Karpas-422 (cell line): ENCODE data around the gene CERS1. TPM values are rescaled to one million over a fixed set of nuclear protein-coding genes. Genes with fewer than 3 reads are reported as not detected.

Experiments used
- DNase-seq: peaks from one replicate; pipeline ENCODE4 v3.0.0-alpha.2; 2015
- H2AFZ ChIP-seq: fragments of 200-600 bp; sonication (generic); 2 replicates; pipeline ENCODE4 v1.6.1; 2014; ENCODE audit warnings: antibody characterized with exemption, low read length, mixed read lengths
- H3K27ac ChIP-seq: fragments of 200-600 bp; sonication (generic); 2 replicates; pipeline ENCODE4 v1.5.1; 2014; ENCODE audit warnings: mild to moderate bottlenecking, low read length, moderate library complexity
- H3K27me3 ChIP-seq: fragments of 200-600 bp; sonication (generic); 2 replicates; pipeline ENCODE4 v1.6.1; 2014; ENCODE audit warnings: low read length, mixed read lengths
- H3K36me3 ChIP-seq: fragments of 200-600 bp; sonication (generic); 2 replicates; pipeline ENCODE4 v1.6.1; 2014; ENCODE audit warnings: low read length, mixed read lengths; ENCODE audit not compliant: insufficient read depth
- H3K4me1 ChIP-seq: fragments of 200-600 bp; sonication (generic); 2 replicates; pipeline ENCODE4 v1.6.1; 2014; ENCODE audit warnings: mild to moderate bottlenecking, low read length, mixed read lengths
- H3K4me2 ChIP-seq: fragments of 200-600 bp; sonication (generic); 2 replicates; pipeline ENCODE4 v1.6.1; 2014; ENCODE audit warnings: low read length, low read depth, mild to moderate bottlenecking; ENCODE audit not compliant: poor library complexity, severe bottlenecking
- H3K4me3 ChIP-seq: fragments of 200-600 bp; sonication (generic); 2 replicates; pipeline ENCODE4 v1.5.1; 2014; ENCODE audit warnings: mild to moderate bottlenecking, antibody characterized with exemption, low read length, mixed read lengths
- H3K79me2 ChIP-seq: fragments of 200-600 bp; sonication (generic); 2 replicates; pipeline ENCODE4 v1.6.1; 2014; ENCODE audit warnings: mild to moderate bottlenecking, low read length, mixed read lengths
- H3K9ac ChIP-seq: fragments of 200-600 bp; sonication (generic); 2 replicates; pipeline ENCODE4 v1.6.0; 2014; ENCODE audit warnings: low read length
- H3K9me2 ChIP-seq: fragments of 200-600 bp; sonication (generic), shearing (Covaris generic); replicated peaks from 2 replicates; pipeline ENCODE4 v1.6.0; 2014; ENCODE audit warnings: mild to moderate bottlenecking, low read length, moderate library complexity; ENCODE audit not compliant: insufficient read depth
- H3K9me3 ChIP-seq: fragments of 300-700, 200-600 bp; sonication (generic); 2 replicates; pipeline ENCODE4 v1.6.1; 2014; ENCODE audit warnings: low read length, mixed read lengths
- H4K20me1 ChIP-seq: fragments of 200-600 bp; sonication (generic); 2 replicates; pipeline ENCODE4 v1.6.1; 2014; ENCODE audit warnings: mild to moderate bottlenecking, antibody characterized with exemption, low read length, low read depth; ENCODE audit not compliant: insufficient read depth
- total RNA-seq: library from RNA; depleted of rRNA; stranded (reverse); fragments of >200 nt; shearing (Covaris generic); gene quantifications from 2 replicates; pipeline ENCODE4 v1.2.3, GENCODE V29; 2014; ENCODE audit warnings: low replicate concordance

CERS1 gene
- total RNA-seq, 1 experiment from 2014 or later, result not detected

- H3K36me3 ChIP-seq, result no peaks in the 10 kb centered on the region
- no peak overlapping the region for H2AFZ ChIP-seq
- no peak overlapping the region for H3K4me3 ChIP-seq
- H3K9me2 ChIP-seq, result no peaks in the 10 kb centered on the region
- H3K9ac ChIP-seq, result no peak overlapping the region
- no peak for DNase-seq
- no peaks in the 10 kb centered on the region for H3K9me3 ChIP-seq
- no peak overlapping the region for H3K4me2 ChIP-seq
- H3K4me1 ChIP-seq, result no peaks in the 10 kb centered on the region
- no peak overlapping the region for H3K27ac ChIP-seq
- H4K20me1 ChIP-seq, result no peaks in the 10 kb centered on the region
- no peaks in the 10 kb centered on the region for H3K27me3 ChIP-seq
- H3K79me2 ChIP-seq, result no peaks in the 10 kb centered on the region
Observed at GRCh38 chr19:18898081-18898606, 2.2 kb upstream of the CERS1 start.

- Histone ChIP-seq H4K20me1 (no peaks in the 10 kb centered on the region), H3K79me2 (no peaks in the 10 kb centered on the region), H3K27me3 (no peaks in the 10 kb centered on the region), H3K9me2 (no peaks in the 10 kb centered on the region), H3K9me3 (no peaks in the 10 kb centered on the region), H3K4me2 (no peak overlapping the region), H3K4me3 (no peak overlapping the region), H3K27ac (no peak overlapping the region), H3K4me1 (no peaks in the 10 kb centered on the region), H2AFZ (no peak overlapping the region), H3K9ac (no peak overlapping the region), H3K36me3 (no peaks in the 10 kb centered on the region)
- DNase-seq, result no peak
Observed at GRCh38 chr19:18897094-18898029, 1.4 kb upstream of the CERS1 start.

DNA sequence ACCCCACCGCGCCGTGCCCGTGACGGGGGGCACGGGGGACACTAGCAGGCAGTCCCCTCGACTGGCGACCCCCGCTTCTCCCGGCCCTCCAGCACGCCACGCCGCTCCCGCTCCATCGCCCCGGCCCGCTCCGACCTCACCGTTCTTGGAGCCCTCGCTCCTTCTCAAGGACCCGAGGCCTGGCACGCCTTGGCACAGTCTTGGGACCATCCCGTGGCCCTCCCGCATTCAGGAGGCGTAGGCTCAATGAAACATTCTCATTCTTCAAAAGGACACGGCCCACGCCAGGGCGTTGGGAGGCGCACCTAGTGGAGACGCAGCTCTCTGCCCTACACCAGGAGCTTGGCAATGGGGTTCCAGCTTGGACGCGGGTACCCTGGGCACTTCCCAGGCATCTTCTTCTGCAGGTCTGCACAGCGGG, 473 bp upstream of the CERS1 start:
- Histone ChIP-seq H3K9ac (no peak overlapping the region), H3K4me3 (no peak overlapping the region), H3K27ac (no peak overlapping the region), H3K9me2 (no peaks in the 10 kb centered on the region), H3K9me3 (no peaks in the 10 kb centered on the region), H3K79me2 (no peaks in the 10 kb centered on the region), H4K20me1 (no peaks in the 10 kb centered on the region), H3K4me1 (no peaks in the 10 kb centered on the region), H3K27me3 (no peaks in the 10 kb centered on the region), H2AFZ (no peak overlapping the region), H3K36me3 (no peaks in the 10 kb centered on the region), H3K4me2 (no peak overlapping the region)
- no peak for DNase-seq

- no peaks in the 10 kb centered on the region for H3K9me3 ChIP-seq
- H3K4me2 ChIP-seq, result no peak overlapping the region
- H3K27me3 ChIP-seq, result no peaks in the 10 kb centered on the region
- no peaks in the 10 kb centered on the region for H3K79me2 ChIP-seq
- H3K9me2 ChIP-seq, result no peaks in the 10 kb centered on the region
- no peak overlapping the region for H3K9ac ChIP-seq
- H4K20me1 ChIP-seq, result no peaks in the 10 kb centered on the region
- H2AFZ ChIP-seq, result no peak overlapping the region
- no peaks in the 10 kb centered on the region for H3K4me1 ChIP-seq
- H3K36me3 ChIP-seq, result no peaks in the 10 kb centered on the region
- H3K27ac ChIP-seq, result no peak overlapping the region
- no peak overlapping the region for H3K4me3 ChIP-seq
- DNase-seq, result no peak
Observed at GRCh38 chr19:18895038-18895823, 727 bp downstream of the CERS1 start.

GRCh38 chr19:18894254-18895037, 1.5 kb downstream of the CERS1 start:
- Histone ChIP-seq H3K27ac (no peak overlapping the region), H2AFZ (no peak overlapping the region), H3K36me3 (no peaks in the 10 kb centered on the region), H3K79me2 (no peaks in the 10 kb centered on the region), H3K9ac (no peak overlapping the region), H3K4me2 (no peak overlapping the region), H4K20me1 (no peaks in the 10 kb centered on the region), H3K4me3 (no peak overlapping the region), H3K9me3 (no peaks in the 10 kb centered on the region), H3K4me1 (no peaks in the 10 kb centered on the region), H3K9me2 (no peaks in the 10 kb centered on the region), H3K27me3 (no peaks in the 10 kb centered on the region)
- DNase-seq, result peak; percentile 51

- Histone ChIP-seq H3K4me1 (no peaks in the 10 kb centered on the region), H3K9ac (no peak overlapping the region), H3K9me2 (no peaks in the 10 kb centered on the region), H3K79me2 (no peaks in the 10 kb centered on the region), H4K20me1 (no peaks in the 10 kb centered on the region), H3K36me3 (no peaks in the 10 kb centered on the region), H2AFZ (no peak overlapping the region), H3K4me3 (no peak overlapping the region), H3K4me2 (no peak overlapping the region), H3K9me3 (no peaks in the 10 kb centered on the region), H3K27me3 (no peaks in the 10 kb centered on the region), H3K27ac (no peak overlapping the region)
- DNase-seq, result no peak
Observed at GRCh38 chr19:18893587-18894253, 2.2 kb downstream of the CERS1 start.

DNA sequence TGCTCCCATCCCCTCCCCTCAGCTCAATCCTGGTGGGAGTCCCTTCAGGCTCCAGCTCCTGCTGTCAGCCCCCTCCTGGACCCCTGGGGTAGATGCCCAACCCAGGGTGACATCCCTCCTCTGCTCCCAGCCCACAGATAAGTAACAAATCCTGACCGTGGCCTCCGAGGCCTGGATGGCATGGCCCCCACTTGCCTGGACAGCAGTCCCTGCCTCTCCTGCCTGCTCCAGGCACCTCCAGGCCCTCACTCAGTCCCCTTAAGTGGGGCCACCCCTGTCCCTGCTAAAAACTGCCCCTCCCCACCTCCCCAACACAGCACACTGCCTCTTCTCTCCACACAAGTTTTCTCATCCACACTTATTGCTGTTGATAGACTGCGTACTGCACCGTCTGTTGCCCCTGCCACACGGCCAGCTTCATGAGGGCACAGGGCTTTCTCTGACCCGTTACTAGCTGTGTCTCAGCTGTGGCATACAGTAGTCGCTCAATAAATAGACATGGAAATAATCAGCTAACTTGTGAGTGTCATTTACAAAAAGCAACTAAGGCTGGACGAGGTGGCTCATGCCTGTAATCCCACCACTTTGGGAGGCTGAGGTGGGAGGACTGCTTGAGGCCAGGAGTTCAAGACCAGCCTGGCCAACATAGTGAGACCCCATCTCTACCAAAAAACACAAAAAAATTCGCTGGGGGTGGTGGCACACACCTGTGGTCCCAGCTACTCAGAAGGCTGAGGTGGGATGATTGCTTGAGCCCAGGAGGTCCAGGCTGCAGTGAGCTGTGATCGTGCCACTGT, 5.8 kb downstream of the CERS1 start:
- Histone ChIP-seq H3K79me2 (no peaks in the 10 kb centered on the region), H4K20me1 (no peaks in the 10 kb centered on the region), H3K27ac (no peak overlapping the region), H3K27me3 (no peaks in the 10 kb centered on the region), H3K36me3 (no peaks in the 10 kb centered on the region), H3K9me2 (no peaks in the 10 kb centered on the region), H3K4me1 (no peaks in the 10 kb centered on the region), H3K9ac (no peak overlapping the region), H2AFZ (no peak overlapping the region), H3K4me3 (no peak overlapping the region), H3K9me3 (no peaks in the 10 kb centered on the region), H3K4me2 (no peak overlapping the region)
- no peak for DNase-seq
